ENCODE results near the gene SOD2. TPM values are rescaled to one million over a fixed set of nuclear protein-coding genes. Genes with fewer than 3 reads are reported as not detected.
"Not testable (repeated sequence)": the region's sequence is repeated elsewhere in the genome, so short reads cannot be mapped to it uniquely, and the experiment has no call there.

SOD2 gene
- total RNA-seq, 2 donors from 2014 or later = 64.3 to 88.8 TPM

DNA sequence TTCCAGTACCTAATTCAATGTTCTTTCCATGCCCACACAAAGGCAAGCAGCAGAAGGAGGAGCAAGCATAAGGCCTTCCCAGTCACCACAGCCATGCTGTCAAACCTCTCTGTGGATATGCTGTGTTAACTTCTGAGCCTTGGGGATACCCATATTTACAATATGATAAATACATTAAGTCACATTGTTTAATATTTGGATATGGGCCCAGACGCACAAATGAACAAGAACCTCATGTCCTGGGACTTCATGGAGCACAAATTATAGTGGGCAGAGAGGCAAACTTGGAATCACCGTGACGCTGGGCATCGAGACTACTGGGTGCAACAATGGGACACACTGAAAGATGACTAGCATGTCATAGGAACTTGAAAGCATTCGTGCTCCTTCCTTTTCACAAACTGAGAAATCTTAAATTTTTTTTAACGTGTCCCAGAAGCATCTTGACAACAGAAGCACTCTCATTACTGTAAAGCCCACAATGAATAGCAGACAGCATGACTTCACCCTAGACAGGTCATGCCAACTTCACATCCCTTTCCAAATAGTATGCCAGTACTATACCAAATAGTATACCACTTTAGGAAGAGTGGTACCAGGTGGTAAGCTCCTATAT is 16.0 kb downstream of the SOD2 start:
- no peaks in the 10 kb centered on the region for H3K9me3 ChIP-seq (ENCODE audit: control insufficient read depth, low read length)
- Mint-ChIP-seq H3K27ac (no peak overlapping the region), H3K27me3 (ENCODE audit: insufficient read depth) (no peaks in the 10 kb centered on the region), H3K9me3 (peaks cover 11% of the 10 kb centered on the region), H3K4me3 (no peak overlapping the region), H3K4me1 (peaks cover 5% of the 10 kb centered on the region), H3K36me3 (ENCODE audit: low read depth) (peaks cover 19% of the 10 kb centered on the region)
- TF ChIP-seq, protein P1, sequence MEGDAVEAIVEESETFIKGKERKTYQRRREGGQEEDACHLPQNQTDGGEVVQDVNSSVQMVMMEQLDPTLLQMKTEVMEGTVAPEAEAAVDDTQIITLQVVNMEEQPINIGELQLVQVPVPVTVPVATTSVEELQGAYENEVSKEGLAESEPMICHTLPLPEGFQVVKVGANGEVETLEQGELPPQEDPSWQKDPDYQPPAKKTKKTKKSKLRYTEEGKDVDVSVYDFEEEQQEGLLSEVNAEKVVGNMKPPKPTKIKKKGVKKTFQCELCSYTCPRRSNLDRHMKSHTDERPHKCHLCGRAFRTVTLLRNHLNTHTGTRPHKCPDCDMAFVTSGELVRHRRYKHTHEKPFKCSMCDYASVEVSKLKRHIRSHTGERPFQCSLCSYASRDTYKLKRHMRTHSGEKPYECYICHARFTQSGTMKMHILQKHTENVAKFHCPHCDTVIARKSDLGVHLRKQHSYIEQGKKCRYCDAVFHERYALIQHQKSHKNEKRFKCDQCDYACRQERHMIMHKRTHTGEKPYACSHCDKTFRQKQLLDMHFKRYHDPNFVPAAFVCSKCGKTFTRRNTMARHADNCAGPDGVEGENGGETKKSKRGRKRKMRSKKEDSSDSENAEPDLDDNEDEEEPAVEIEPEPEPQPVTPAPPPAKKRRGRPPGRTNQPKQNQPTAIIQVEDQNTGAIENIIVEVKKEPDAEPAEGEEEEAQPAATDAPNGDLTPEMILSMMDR (conservative IDR thresholded peaks at IDR 0.05) = no peak
- H3K4me1 ChIP-seq (ENCODE audit: control insufficient read depth, insufficient read depth, low read length) = no peaks in the 10 kb centered on the region
- H3K4me3 ChIP-seq (ENCODE audit: low read length) = no peak overlapping the region
- no peaks in the 10 kb centered on the region for H3K27me3 ChIP-seq (ENCODE audit: control insufficient read depth, insufficient read depth, low read length, poor library complexity, severe bottlenecking)
- no peak overlapping the region for H3K27ac ChIP-seq (ENCODE audit: low read depth, low read length)
- 93 to 100% methylated on average over 6 of the region's 6 CpGs for WGBS, 2 experiments (ENCODE audit: insufficient coverage in 1 of 2, insufficient read length in 1 of 2)
- DNase-seq = no peak
- H3K36me3 ChIP-seq (ENCODE audit: control insufficient read depth, insufficient read depth, low read length) = peaks cover 22% of the 10 kb centered on the region
- no peak overlapping the region for H3K9ac ChIP-seq (ENCODE audit: extremely low read depth, low read length, poor library complexity, severe bottlenecking)

DNA sequence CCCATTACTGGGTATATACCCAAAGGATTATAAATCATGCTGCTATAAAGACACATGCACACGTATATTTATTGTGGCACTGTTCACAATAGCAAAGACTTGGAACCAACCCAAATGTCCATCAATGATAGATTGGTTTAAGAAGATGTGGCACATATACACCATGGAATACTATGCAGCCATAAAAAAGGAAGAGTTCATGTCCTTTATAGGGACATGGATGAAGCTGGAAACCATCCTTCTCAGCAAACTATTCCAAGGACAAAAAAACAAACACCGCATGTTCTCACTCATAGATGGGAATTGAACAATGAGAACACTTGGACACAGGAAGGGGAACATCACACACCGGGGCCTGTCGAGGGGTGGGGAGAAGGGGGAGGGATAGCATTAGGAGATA is 16.8 kb downstream of the SOD2 start:
- not testable (repeated sequence) for H3K4me3 ChIP-seq (ENCODE audit: low read length); H3K27me3 ChIP-seq (ENCODE audit: control insufficient read depth, insufficient read depth, low read length, poor library complexity, severe bottlenecking); H3K4me1 Mint-ChIP-seq; H3K9me3 ChIP-seq (ENCODE audit: control insufficient read depth, low read length); DNase-seq; H3K4me1 ChIP-seq (ENCODE audit: control insufficient read depth, insufficient read depth, low read length); H3K9ac ChIP-seq (ENCODE audit: extremely low read depth, low read length, poor library complexity, severe bottlenecking); H3K4me3 Mint-ChIP-seq; H3K27ac ChIP-seq (ENCODE audit: low read depth, low read length); H3K27ac Mint-ChIP-seq; H3K27me3 Mint-ChIP-seq (ENCODE audit: insufficient read depth)
- peaks cover 19% of the 10 kb centered on the region for H3K9me3 Mint-ChIP-seq
- peaks cover 15% of the 10 kb centered on the region for H3K36me3 Mint-ChIP-seq (ENCODE audit: low read depth)
- H3K36me3 ChIP-seq (ENCODE audit: control insufficient read depth, insufficient read depth, low read length) = peaks cover 15% of the 10 kb centered on the region
- WGBS, 2 experiments (ENCODE audit: insufficient coverage in 1 of 2, insufficient read length in 1 of 2) = 93% methylated on average over 3 of the region's 4 CpGs; no CpG with 5 or more reads in 1 of the 2 experiments

DNA sequence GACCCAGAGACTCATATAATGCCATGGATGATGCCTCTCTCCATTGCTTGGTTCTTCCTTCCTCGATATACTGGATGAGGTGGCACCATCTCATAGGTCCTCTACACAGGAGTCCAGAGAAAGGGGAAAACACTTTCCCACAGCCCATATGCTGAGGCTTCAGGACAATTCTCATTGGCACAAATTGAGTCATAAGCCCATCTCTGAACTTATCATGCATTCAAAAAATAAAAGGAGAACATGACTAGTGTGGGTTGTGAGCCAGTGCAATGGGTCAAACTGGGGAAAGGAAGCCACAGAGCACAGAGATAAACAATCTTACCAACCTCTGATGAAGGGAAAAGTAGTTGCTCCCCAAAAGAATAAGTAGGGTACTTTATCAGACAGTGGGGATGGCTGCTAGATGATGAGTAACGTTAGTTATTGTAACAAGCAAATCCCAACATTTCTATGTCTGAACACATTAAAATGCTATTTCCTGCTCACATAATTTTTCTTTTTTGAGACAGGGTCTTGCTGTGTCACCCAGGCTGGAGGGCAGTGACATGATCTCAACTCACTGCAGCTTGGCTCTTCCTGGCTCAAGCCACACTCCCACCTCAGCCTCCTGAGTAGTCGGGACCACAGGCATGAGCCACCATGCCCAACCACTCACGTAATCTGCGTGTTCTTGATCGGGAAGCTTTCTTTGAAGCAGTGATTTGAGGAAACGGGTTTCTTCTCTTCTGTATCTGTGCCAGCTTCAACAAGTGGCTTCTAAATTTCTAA is 27.0 kb downstream of the SOD2 start:
- Mint-ChIP-seq H3K27ac (no peak overlapping the region), H3K4me3 (no peak overlapping the region), H3K36me3 (ENCODE audit: low read depth) (peaks cover 14% of the 10 kb centered on the region), H3K27me3 (ENCODE audit: insufficient read depth) (no peaks in the 10 kb centered on the region), H3K4me1 (no peaks in the 10 kb centered on the region), H3K9me3 (peaks cover 35% of the 10 kb centered on the region)
- H3K27me3 ChIP-seq (ENCODE audit: control insufficient read depth, insufficient read depth, low read length, poor library complexity, severe bottlenecking) = no peaks in the 10 kb centered on the region
- H3K4me3 ChIP-seq (ENCODE audit: low read length) = no peak overlapping the region
- H3K9ac ChIP-seq (ENCODE audit: extremely low read depth, low read length, poor library complexity, severe bottlenecking) = no peak overlapping the region
- H3K36me3 ChIP-seq (ENCODE audit: control insufficient read depth, insufficient read depth, low read length) = no peaks in the 10 kb centered on the region
- TF ChIP-seq, protein P1 (conservative IDR thresholded peaks at IDR 0.05) = no peak
- H3K27ac ChIP-seq (ENCODE audit: low read depth, low read length) = no peak overlapping the region
- H3K9me3 ChIP-seq (ENCODE audit: control insufficient read depth, low read length) = peaks cover 16% of the 10 kb centered on the region
- no peak for DNase-seq
- H3K4me1 ChIP-seq (ENCODE audit: control insufficient read depth, insufficient read depth, low read length) = no peaks in the 10 kb centered on the region
- WGBS, 2 experiments (ENCODE audit: insufficient coverage in 1 of 2, insufficient read length in 1 of 2) = 91% methylated on average over 6 to 7 of the region's 7 CpGs

DNA sequence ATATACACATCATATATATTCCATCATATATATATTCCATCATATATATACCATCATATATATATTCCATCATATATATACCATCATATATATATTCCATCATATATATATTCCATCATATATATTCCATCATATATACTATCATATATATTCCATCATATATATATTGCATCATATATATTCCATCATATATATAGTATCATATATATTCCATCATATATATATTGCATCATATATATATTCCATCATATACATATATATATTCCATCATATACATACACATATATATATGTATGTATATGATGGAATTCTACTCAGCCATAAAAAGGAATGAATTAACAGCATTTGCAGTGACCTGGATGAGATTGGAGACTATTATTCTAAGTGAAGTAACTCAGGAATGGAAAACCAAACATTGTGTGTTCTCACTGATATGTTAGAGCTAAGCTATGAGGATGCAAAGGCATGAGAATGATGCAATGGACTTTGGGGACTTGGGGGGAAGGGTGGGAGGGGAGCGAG is 29.6 kb downstream of the SOD2 start:
- not testable (repeated sequence) for H3K27ac Mint-ChIP-seq; H3K4me1 ChIP-seq (ENCODE audit: control insufficient read depth, insufficient read depth, low read length); H3K9me3 ChIP-seq (ENCODE audit: control insufficient read depth, low read length); H3K9ac ChIP-seq (ENCODE audit: extremely low read depth, low read length, poor library complexity, severe bottlenecking); H3K4me3 Mint-ChIP-seq; DNase-seq; H3K36me3 ChIP-seq (ENCODE audit: control insufficient read depth, insufficient read depth, low read length); H3K27ac ChIP-seq (ENCODE audit: low read depth, low read length); H3K27me3 ChIP-seq (ENCODE audit: control insufficient read depth, insufficient read depth, low read length, poor library complexity, severe bottlenecking); H3K27me3 Mint-ChIP-seq (ENCODE audit: insufficient read depth); H3K4me1 Mint-ChIP-seq; H3K4me3 ChIP-seq (ENCODE audit: low read length)
- Mint-ChIP-seq H3K36me3 (ENCODE audit: low read depth) (peaks cover 10% of the 10 kb centered on the region), H3K9me3 (peaks cover 33% of the 10 kb centered on the region)
- no CpG with 5 or more reads among the region's 1 CpG for WGBS, 2 experiments (ENCODE audit: insufficient coverage in 1 of 2, insufficient read length in 1 of 2)

DNA sequence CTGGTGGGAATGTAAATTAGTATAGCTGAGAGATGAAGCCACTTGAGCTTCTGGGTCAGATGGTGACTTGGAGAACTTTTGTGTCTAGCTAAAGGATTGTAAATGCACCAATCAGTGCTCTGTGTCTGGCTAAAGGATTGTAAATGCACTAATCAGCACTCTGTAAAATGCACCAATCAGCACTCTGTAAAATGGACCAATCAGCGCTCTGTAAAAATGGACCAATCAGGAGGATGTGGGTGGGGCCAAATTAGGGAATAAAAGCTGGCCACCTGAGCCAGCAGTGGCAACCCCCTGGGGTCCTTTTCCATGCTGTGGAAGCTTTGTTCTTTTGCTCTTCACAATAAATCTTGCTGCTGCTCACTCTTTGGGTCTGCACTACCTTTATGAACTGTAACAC is 31.1 kb downstream of the SOD2 start:
- Mint-ChIP-seq H3K9me3 (peaks cover 36% of the 10 kb centered on the region), H3K36me3 (ENCODE audit: low read depth) (peaks cover 10% of the 10 kb centered on the region)
- not testable (repeated sequence) for H3K27ac ChIP-seq (ENCODE audit: low read depth, low read length); H3K4me3 Mint-ChIP-seq; H3K4me1 ChIP-seq (ENCODE audit: control insufficient read depth, insufficient read depth, low read length); H3K4me3 ChIP-seq (ENCODE audit: low read length); H3K27ac Mint-ChIP-seq; H3K27me3 ChIP-seq (ENCODE audit: control insufficient read depth, insufficient read depth, low read length, poor library complexity, severe bottlenecking); H3K9me3 ChIP-seq (ENCODE audit: control insufficient read depth, low read length); DNase-seq; H3K4me1 Mint-ChIP-seq; H3K9ac ChIP-seq (ENCODE audit: extremely low read depth, low read length, poor library complexity, severe bottlenecking); H3K27me3 Mint-ChIP-seq (ENCODE audit: insufficient read depth); H3K36me3 ChIP-seq (ENCODE audit: control insufficient read depth, insufficient read depth, low read length)
- 92 to 100% methylated on average over 1 of the region's 1 CpG for WGBS, 2 experiments (ENCODE audit: insufficient coverage in 1 of 2, insufficient read length in 1 of 2)
